Right lobe of liver (tissue), 6 donors: ENCODE results near the gene MDP1. TPM values are rescaled to one million over a fixed set of nuclear protein-coding genes. Genes with fewer than 3 reads are reported as not detected.

ENCODE experiments used
- ATAC-seq, 4 donors: fragments of 200-7000 bp; cut with Tn5 transposase; one replicate each; pipeline ENCODE4 v1.9.1; 2020; ENCODE audit warnings: mild to moderate bottlenecking in 4 of 4, moderate library complexity in 4 of 4
- DNase-seq, 3 donors: peaks; one replicate each; pipeline ENCODE4 v3.0.0-alpha.2; 2020
- H3K27ac ChIP-seq, 3 donors: fragments of 200-600 bp; one replicate each; pipeline ENCODE4 v1.8.0; 2022
- H3K27me3 ChIP-seq, 2 donors: fragments of 200-600 bp; one replicate each; pipeline ENCODE4 v1.8.0; 2022
- H3K36me3 ChIP-seq, 4 donors: fragments of 200-600 bp; sonication (generic) in 1 of 4; one replicate each; pipeline versions ENCODE4 v1.5.1 to v1.8.0; 2017 to 2022; ENCODE audit warnings: control low read depth in 1 of 4
- H3K4me1 ChIP-seq, 4 donors: fragments of 200-600 bp; sonication (generic) in 1 of 4; one replicate each; pipeline versions ENCODE4 v1.5.1 to v1.8.0; 2017 to 2022; ENCODE audit warnings: control low read depth in 1 of 4
- H3K4me3 ChIP-seq, 3 donors: fragments of 200-600 bp; one replicate each; pipeline ENCODE4 v1.8.0; 2022
- H3K9me3 ChIP-seq, 4 donors: fragments of 200-600 bp; sonication (generic) in 1 of 4; one replicate each; pipeline versions ENCODE4 v1.5.1 to v1.8.0; 2017 to 2022; ENCODE audit warnings: control low read depth in 1 of 4
- POLR2A ChIP-seq: fragments of 450-650 bp; IDR thresholded peaks from one replicate; pipeline ENCODE4 v1.6.1; 2017; ENCODE audit warnings: antibody characterized with exemption, mild to moderate bottlenecking
- WGBS: methylation state at CpG from one replicate; pipeline ENCODE4 v1.1.6; 2018; ENCODE audit warnings: low coverage, low lambda C conversion rate; ENCODE audit not compliant: insufficient coverage; ENCODE audit errors: missing lambda C conversion rate; 5-methylcytosine and 5-hydroxymethylcytosine counted together
- intact Hi-C, 2 donors: fragments of 100-400 bp; cut with DNase I; formaldehyde crosslinking; loops; one replicate each; pipeline versions ENCODE4 v1.11.2 to v1.14.1; 2022
- total RNA-seq, 6 experiments: library from RNA; depleted of rRNA in 2 of 6; stranded (reverse); fragments of >200 nt in 2 of 6; fragmentation: NEBNext Ultra II Directional in 3 of 6; extraction: Animal tissue kit (Norgen Biotek cat#: 25700) in 3 of 6; gene quantifications; one replicate each; pipeline versions ENCODE4 v1.1.0 to v1.2.4, GENCODE V29; 2016 to 2023
- TF ChIP-seq, protein P1 (sequence below), 4 donors: fragments of 200-600 bp in 3 of 4; fragments of 450-650 bp in 1 of 4; IDR thresholded peaks; one replicate each; pipeline versions ENCODE4 v1.5.1 to v1.8.0; 2016 to 2022; ENCODE audit warnings: antibody characterized with exemption in 4 of 4, mild to moderate bottlenecking in 2 of 4
- donor health status: DM: no; HTN: yes; CAD: no.
- donor health status: DM: no; HTN: no; CAD: no.
- donor health status: DM: no; HTN: no; CAD: no.
- donor health status: DM: no; HTN: yes; CAD: no.
- donor health status: DM: no; HTN: yes; CAD: no.

The MDP1 gene
- total RNA-seq, 6 experiments from 2014 or later = 3.7 to 6.3 (median 4.9) TPM

DNA sequence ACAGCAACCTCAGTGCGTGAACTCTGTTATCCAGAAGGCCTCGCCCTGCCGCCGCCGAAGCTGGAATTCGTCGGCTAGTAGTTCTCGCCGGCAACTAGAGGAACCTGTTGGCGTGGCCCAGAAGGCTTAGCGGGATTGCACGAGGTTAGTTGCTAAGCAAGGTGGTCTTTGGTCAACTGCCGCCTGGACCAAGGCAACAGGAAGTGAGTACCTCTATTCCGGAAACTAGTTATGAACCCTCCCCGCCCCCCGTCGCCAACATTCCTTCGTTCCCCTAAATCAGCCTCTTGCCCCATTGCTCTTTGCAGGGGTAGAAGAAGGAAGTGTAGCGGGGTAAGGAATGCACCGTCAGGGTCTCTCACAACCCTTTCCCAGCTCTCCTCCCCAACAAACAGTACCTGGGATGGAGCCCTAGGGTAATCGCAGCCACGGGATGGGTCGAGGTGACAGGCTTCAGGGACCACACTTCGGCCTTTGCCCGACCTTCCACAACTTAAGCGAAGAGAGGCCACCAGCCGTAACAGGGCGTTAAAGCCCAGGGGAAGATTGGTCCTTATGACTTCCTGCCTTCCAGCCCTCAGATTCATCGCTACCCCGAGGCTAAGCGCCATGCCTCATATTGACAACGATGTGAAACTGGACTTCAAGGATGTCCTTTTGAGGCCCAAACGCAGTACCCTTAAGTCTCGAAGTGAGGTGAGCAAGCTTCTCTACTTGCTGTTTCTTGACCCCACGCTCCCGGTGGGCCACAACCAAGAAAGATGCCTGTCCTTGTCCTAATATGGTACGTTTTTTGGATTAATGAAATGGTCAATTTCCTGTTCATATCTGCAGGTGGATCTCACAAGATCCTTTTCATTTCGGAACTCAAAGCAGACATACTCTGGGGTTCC is 17.0 kb upstream of the MDP1 start, which contains the start of gene GMPR2:
Gene GMPR2, plus strand, starts transcription at position 285 of the 893 bp plus-strand sequence. Its CDS starts 325 bp downstream, at position 610.
- peak within 1 kb of the TSS; percentile 74 to 85 (median 76) for H3K27ac ChIP-seq
- 3% methylated on average over 33 of the region's 38 CpGs for WGBS
- peak within 1 kb of the TSS; percentile 81 to 97 (median 95) for H3K4me3 ChIP-seq
- no peak for TF ChIP-seq POLR2A
- TF ChIP-seq, protein P1, sequence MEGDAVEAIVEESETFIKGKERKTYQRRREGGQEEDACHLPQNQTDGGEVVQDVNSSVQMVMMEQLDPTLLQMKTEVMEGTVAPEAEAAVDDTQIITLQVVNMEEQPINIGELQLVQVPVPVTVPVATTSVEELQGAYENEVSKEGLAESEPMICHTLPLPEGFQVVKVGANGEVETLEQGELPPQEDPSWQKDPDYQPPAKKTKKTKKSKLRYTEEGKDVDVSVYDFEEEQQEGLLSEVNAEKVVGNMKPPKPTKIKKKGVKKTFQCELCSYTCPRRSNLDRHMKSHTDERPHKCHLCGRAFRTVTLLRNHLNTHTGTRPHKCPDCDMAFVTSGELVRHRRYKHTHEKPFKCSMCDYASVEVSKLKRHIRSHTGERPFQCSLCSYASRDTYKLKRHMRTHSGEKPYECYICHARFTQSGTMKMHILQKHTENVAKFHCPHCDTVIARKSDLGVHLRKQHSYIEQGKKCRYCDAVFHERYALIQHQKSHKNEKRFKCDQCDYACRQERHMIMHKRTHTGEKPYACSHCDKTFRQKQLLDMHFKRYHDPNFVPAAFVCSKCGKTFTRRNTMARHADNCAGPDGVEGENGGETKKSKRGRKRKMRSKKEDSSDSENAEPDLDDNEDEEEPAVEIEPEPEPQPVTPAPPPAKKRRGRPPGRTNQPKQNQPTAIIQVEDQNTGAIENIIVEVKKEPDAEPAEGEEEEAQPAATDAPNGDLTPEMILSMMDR (IDR thresholded peaks at IDR 0.05) = no peak
- intact Hi-C loops = no loop called here
- ATAC-seq (peak; percentile 64 to 77 (median 69)), DNase-seq (peak in 1 of 3 donors; percentile 63)
- H3K9me3 ChIP-seq = no peaks in the 10 kb centered on the region
- H3K4me1 ChIP-seq = peaks cover 0 to 39% (median 8%) of the 10 kb centered on the region in 4 donors
- H3K36me3 ChIP-seq = peaks cover 0 to 25% (median 15%) of the 10 kb centered on the region in 4 donors
- no peaks in the 10 kb centered on the region for H3K27me3 ChIP-seq

DNA sequence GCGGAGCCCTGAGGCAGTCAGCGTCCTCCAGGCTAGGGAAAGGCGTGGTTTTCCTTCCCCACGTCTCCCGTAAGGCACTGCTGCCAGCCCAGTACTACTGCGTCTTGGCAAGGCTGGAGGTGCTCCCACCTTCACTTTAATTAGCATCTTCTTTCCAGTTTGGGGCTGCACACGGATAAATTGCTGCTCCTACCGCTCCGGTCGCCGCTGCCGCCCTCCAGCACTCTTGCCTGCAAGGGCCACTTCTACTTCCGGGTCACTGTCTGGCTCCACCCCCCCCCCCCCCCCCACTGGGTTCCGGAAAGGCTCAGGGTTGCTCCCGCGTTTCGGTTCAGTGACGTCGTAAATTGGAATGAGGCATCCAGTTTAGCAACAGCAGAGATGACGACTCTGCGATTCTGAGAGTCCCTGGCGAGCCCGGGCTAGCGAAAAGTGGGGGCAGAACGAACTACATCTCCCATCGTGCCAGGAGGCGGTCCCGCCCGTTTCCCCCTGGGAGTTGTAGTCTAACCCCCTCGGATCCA is 16.3 kb upstream of the MDP1 start, which contains the start of gene NEDD8:
Gene NEDD8, minus strand, starts transcription at position 247 of the 524 bp plus-strand sequence. Its CDS starts 100 bp downstream, at position 147.
- Histone ChIP-seq H3K36me3 (peaks cover 2 to 23% (median 12%) of the 10 kb centered on the region in 4 donors), H3K27me3 (no peaks in the 10 kb centered on the region), H3K4me3 (peak within 1 kb of the TSS; percentile 81 to 97 (median 95)), H3K27ac (peak within 1 kb of the TSS; percentile 74 to 85 (median 76)), H3K4me1 (peaks cover 0 to 39% (median 8%) of the 10 kb centered on the region in 4 donors), H3K9me3 (no peaks in the 10 kb centered on the region)
- DNase-seq (peak; percentile 91 to 93 (median 93)), ATAC-seq (peak; percentile 87 to 94 (median 92))
- intact Hi-C loops = no loop called here
- under 1% methylated on average over 17 of the region's 30 CpGs for WGBS
- TF ChIP-seq, protein P1 (IDR thresholded peaks at IDR 0.05) = no peak
- peak; percentile 33 for TF ChIP-seq POLR2A

DNA sequence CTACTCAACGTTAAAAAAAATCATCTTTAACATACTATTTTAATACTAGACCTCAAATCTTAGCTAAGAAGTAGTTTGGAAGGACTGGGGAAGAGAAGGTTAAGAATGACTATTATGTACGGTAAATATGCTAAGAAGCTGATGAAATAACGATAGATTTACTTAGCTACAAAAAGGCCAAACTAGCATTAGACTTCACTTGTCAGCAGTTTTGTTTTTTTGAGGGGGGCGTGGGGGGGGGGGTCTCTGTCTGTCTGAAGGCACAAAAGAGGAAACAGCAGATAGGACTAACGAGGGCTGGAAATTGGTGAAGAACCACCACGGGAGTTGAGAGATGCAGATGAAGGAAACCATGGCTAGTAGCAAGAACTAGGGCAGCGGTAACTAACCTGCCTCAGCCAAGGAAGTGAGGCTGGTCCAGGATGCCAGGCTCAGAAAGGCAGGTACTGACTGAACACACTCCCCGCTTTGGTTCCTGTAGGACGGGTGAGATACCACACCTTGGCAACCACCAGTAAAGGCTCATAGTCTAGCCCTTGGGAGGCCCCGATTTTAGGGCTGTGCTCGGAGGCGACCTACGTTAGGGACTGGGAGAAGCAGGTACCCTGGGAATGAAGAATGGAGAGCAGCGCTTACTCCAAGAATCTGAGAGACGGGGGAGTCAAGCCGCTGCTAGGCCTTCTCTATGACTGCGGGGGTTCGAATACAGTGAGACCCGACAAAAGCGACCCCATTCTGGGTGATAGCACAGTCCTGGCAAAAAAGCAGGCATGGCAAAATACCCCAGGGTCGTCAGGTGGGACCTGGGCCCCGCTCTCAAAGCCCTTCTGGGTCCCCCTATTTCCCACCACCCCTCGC is 15.6 kb upstream of the MDP1 start:
- peak overlapping the region; percentile 74 to 85 (median 76) for H3K27ac ChIP-seq
- intact Hi-C loops = no loop called here
- peaks cover 0 to 39% (median 8%) of the 10 kb centered on the region in 4 donors for H3K4me1 ChIP-seq
- ATAC-seq (peak in 1 of 4 donors; percentile 1), DNase-seq (no peak)
- no peaks in the 10 kb centered on the region for H3K9me3 ChIP-seq
- no peak for TF ChIP-seq POLR2A
- TF ChIP-seq, protein P1 (IDR thresholded peaks at IDR 0.05) = no peak
- H3K27me3 ChIP-seq = no peaks in the 10 kb centered on the region
- 5% methylated on average over 21 of the region's 23 CpGs for WGBS
- peak overlapping the region; percentile 81 to 97 (median 95) for H3K4me3 ChIP-seq
- H3K36me3 ChIP-seq = peaks cover 0 to 16% (median 7%) of the 10 kb centered on the region in 4 donors

DNA sequence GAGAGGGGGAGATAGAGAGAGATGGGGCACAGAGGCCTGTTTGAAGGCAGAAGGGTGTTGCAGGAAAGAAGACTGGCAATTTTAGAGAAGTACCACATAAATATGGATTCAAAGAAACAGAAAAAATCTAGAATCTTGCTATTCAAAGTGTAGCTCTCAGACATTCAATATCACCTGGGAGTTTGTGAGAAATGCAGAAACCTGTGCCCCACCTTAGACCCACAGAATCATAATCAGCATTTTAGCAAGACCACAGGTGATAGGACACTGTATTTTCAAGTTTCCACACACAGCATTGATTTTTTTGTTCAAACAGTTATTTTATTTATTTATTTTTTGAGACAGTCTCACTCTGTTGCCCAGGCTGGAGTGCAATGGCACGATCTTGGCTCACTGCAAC is 13.0 kb upstream of the MDP1 start:
- 21% methylated on average over 1 of the region's 1 CpG for WGBS
- peaks cover 0 to 29% (median 7%) of the 10 kb centered on the region in 4 donors for H3K4me1 ChIP-seq
- H3K27ac ChIP-seq = no peak overlapping the region
- intact Hi-C loops = no loop called here
- H3K36me3 ChIP-seq = peaks cover 0 to 5% (median under 1%) of the 10 kb centered on the region in 4 donors
- no peaks in the 10 kb centered on the region for H3K27me3 ChIP-seq
- ATAC-seq = no peak
- H3K4me3 ChIP-seq = no peak overlapping the region
- TF ChIP-seq, protein P1 (IDR thresholded peaks at IDR 0.05) = no peak
- TF ChIP-seq POLR2A = no peak
- H3K9me3 ChIP-seq = no peaks in the 10 kb centered on the region
- peak in 1 of 3 donors; percentile 15 for DNase-seq
